HepG2 (cell line): ENCODE results near the gene MMD2.
"Not testable (repeated sequence)": the region's sequence is repeated elsewhere in the genome, so short reads cannot be mapped to it uniquely, and the experiment has no call there.

Experiments
- CTCF ChIP-seq: sonication (generic); formaldehyde crosslinking; IDR thresholded peaks from 2 replicates; pipeline ENCODE4 v1.5.0; 2020; ENCODE audit warnings: mild to moderate bottlenecking, missing genetic modification reagents, moderate library complexity
- EZH2 ChIP-seq: conservative IDR thresholded peaks from 2 replicates; pipeline ENCODE4 v1.6.1; 2012; ENCODE audit warnings: mild to moderate bottlenecking, low read depth, low read length, moderate library complexity
- FOXJ3 ChIP-seq: sonication (generic); formaldehyde crosslinking; IDR thresholded peaks from 2 replicates; pipeline ENCODE4 v1.4.0; 2020; ENCODE audit warnings: missing genetic modification reagents, mild to moderate bottlenecking, borderline replicate concordance
- GABPA ChIP-seq, 2 experiments: IDR thresholded peaks; 2 replicates each; pipeline ENCODE4 v1.6.1; 2011 to 2016; ENCODE audit warnings: low read depth in 2 of 2, low read length in 1 of 2, missing biosample characterization in 1 of 2, missing genetic modification characterization in 1 of 2
- KAT8 ChIP-seq: IDR thresholded peaks from 2 replicates; pipeline ENCODE4 v1.6.1; 2016; ENCODE audit warnings: missing genetic modification reagents, missing compliant biosample characterization
- KLF9 ChIP-seq: IDR thresholded peaks from 2 replicates; pipeline ENCODE4 v1.6.1; 2016; ENCODE audit warnings: low read depth
- POLR2A ChIP-seq, 2 experiments: IDR thresholded peaks; 2 replicates each; pipeline ENCODE4 v1.6.1; 2011; ENCODE audit warnings: low read depth in 2 of 2, low read length in 2 of 2, mild to moderate bottlenecking in 1 of 2, moderate library complexity in 1 of 2; ENCODE audit not compliant: insufficient read depth in 1 of 2
- SALL1 ChIP-seq: sonication (generic); formaldehyde crosslinking; IDR thresholded peaks from 2 replicates; pipeline ENCODE4 v1.8.0; 2022; ENCODE audit warnings: mild to moderate bottlenecking, missing genetic modification reagents
- TARDBP ChIP-seq: sonication (generic); formaldehyde crosslinking; IDR thresholded peaks from 2 replicates; pipeline ENCODE4 v1.8.0; 2022; ENCODE audit warnings: mild to moderate bottlenecking, missing genetic modification reagents
- THYN1 ChIP-seq: sonication (generic); formaldehyde crosslinking; IDR thresholded peaks from 2 replicates; pipeline ENCODE4 v1.8.1; 2023; ENCODE audit warnings: low read depth, mild to moderate bottlenecking, moderate library complexity, missing genetic modification reagents, borderline replicate concordance
- ZNF20 ChIP-seq: sonication (generic); formaldehyde crosslinking; IDR thresholded peaks from 2 replicates; pipeline ENCODE4 v1.4.0; 2020; ENCODE audit warnings: mild to moderate bottlenecking, moderate library complexity, missing genetic modification reagents
- ZNF24 ChIP-seq: fragments of 450-650 bp; IDR thresholded peaks from 2 replicates; pipeline ENCODE4 v1.6.1; 2017; ENCODE audit warnings: antibody characterized with exemption, mild to moderate bottlenecking
- TF ChIP-seq, protein P1 (sequence below): sonication (generic); formaldehyde crosslinking; conservative IDR thresholded peaks from 2 replicates; pipeline ENCODE4 v1.8.0; 2022; ENCODE audit warnings: low read depth, missing genetic modification reagents
- TF ChIP-seq, protein P2 (sequence below): sonication (generic); formaldehyde crosslinking; IDR thresholded peaks from 2 replicates; pipeline ENCODE4 v1.4.0; 2020; ENCODE audit warnings: missing genetic modification reagents

GRCh38 chr7:4893188-4893587, 65.8 kb downstream of the MMD2 start:
- TF ChIP-seq CTCF (CRISPR knock-in tag); TARDBP (CRISPR knock-in tag); POLR2A (IDR thresholded peaks at IDR 0.05; ENCODE audit: insufficient read depth in 1 of 2, low read depth in 2 of 2, low read length in 2 of 2); GABPA (IDR thresholded peaks at IDR 0.05; ENCODE audit: low read depth, low read length); GABPA (CRISPR knock-in tag; IDR thresholded peaks at IDR 0.05; ENCODE audit: low read depth); ZNF20; ZNF24; FOXJ3 (CRISPR knock-in tag); KLF9 (CRISPR knock-in tag); THYN1; KAT8 (CRISPR knock-in tag); EZH2; SALL1 (CRISPR knock-in tag): not testable (repeated sequence)
- TF ChIP-seq, protein P1, sequence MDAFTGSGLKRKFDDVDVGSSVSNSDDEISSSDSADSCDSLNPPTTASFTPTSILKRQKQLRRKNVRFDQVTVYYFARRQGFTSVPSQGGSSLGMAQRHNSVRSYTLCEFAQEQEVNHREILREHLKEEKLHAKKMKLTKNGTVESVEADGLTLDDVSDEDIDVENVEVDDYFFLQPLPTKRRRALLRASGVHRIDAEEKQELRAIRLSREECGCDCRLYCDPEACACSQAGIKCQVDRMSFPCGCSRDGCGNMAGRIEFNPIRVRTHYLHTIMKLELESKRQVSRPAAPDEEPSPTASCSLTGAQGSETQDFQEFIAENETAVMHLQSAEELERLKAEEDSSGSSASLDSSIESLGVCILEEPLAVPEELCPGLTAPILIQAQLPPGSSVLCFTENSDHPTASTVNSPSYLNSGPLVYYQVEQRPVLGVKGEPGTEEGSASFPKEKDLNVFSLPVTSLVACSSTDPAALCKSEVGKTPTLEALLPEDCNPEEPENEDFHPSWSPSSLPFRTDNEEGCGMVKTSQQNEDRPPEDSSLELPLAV (CRISPR knock-in tag) = not testable (repeated sequence)
- TF ChIP-seq, protein P2, sequence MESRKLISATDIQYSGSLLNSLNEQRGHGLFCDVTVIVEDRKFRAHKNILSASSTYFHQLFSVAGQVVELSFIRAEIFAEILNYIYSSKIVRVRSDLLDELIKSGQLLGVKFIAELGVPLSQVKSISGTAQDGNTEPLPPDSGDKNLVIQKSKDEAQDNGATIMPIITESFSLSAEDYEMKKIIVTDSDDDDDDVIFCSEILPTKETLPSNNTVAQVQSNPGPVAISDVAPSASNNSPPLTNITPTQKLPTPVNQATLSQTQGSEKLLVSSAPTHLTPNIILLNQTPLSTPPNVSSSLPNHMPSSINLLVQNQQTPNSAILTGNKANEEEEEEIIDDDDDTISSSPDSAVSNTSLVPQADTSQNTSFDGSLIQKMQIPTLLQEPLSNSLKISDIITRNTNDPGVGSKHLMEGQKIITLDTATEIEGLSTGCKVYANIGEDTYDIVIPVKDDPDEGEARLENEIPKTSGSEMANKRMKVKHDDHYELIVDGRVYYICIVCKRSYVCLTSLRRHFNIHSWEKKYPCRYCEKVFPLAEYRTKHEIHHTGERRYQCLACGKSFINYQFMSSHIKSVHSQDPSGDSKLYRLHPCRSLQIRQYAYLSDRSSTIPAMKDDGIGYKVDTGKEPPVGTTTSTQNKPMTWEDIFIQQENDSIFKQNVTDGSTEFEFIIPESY (CRISPR knock-in tag) = not testable (repeated sequence)
